ENCODE data around the gene NTS. TPM values are rescaled to one million over a fixed set of nuclear protein-coding genes. Genes with fewer than 3 reads are reported as not detected.

The NTS gene
- total RNA-seq (2021) = 5.1 and 5.7 TPM in 2 replicates
- long read RNA-seq, transcript NTS-201 (4 exons, 1,237 nt) = major isoform, 6 of 7 reads
- long read RNA-seq, partial matches to known transcripts = 0 of 7 reads
- long read RNA-seq, other reads (novel, unspliced or antisense) = 0 of 7 reads

GRCh38 chr12:85874031-85874461, at the start of gene NTS:
Gene NTS (plus strand): TSS chr12:85874295. CDS start chr12:85874404, 109 bp downstream.
- no peaks in the 10 kb centered on the region for H3K27me3 Mint-ChIP-seq (ENCODE audit: low read depth)
- Histone ChIP-seq H2BK12ac (ENCODE audit: insufficient read length, low read depth, low read length) (no peak within 1 kb of the TSS), H2BK120ac (ENCODE audit: low read depth, low read length, poor library complexity, severe bottlenecking) (no peak within 1 kb of the TSS), H2BK20ac (ENCODE audit: low read depth, low read length, poor library complexity, severe bottlenecking) (no peak within 1 kb of the TSS), H3K56ac (ENCODE audit: insufficient read length, low read depth, low read length) (no peak within 1 kb of the TSS), H4K20me1 (ENCODE audit: control insufficient read depth, insufficient read depth, insufficient read length) (no peaks in the 10 kb centered on the region), H3K18ac (ENCODE audit: insufficient read length, low read depth, low read length) (no peak within 1 kb of the TSS), H3K27me3 (ENCODE audit: insufficient read depth, low read length) (no peaks in the 10 kb centered on the region), H2BK5ac (ENCODE audit: insufficient read length, low read length) (no peak within 1 kb of the TSS), H3K23ac (ENCODE audit: insufficient read length, low read depth, low read length) (no peak within 1 kb of the TSS), H3T11ph (ENCODE audit: low read length) (no peak within 1 kb of the TSS), H3K27ac (ENCODE audit: insufficient read length, low read depth, low read length) (no peak within 1 kb of the TSS), H3K4me2 (ENCODE audit: insufficient read depth, insufficient read length, low read length) (peak within 1 kb of the TSS; percentile 41), H3K9ac (ENCODE audit: extremely low read depth, insufficient read length, low read length) (no peak within 1 kb of the TSS), H2AFZ (ENCODE audit: low read length) (peak within 1 kb of the TSS; percentile 2), H3K14ac (ENCODE audit: insufficient read depth, low read length) (no peak within 1 kb of the TSS), H4K91ac (ENCODE audit: insufficient read length, low read depth, low read length) (no peak within 1 kb of the TSS), H4K8ac (replicated peaks; ENCODE audit: insufficient read length, low read depth, low read length) (no peak within 1 kb of the TSS), H3K4me1 (ENCODE audit: insufficient read depth, low read length) (no peaks in the 10 kb centered on the region; the same call in 1 of the 2 replicates), H3K79me2 (ENCODE audit: insufficient read depth, low read length) (no peaks in the 10 kb centered on the region), H3K23me2 (ENCODE audit: insufficient read length, low read depth, low read length, poor library complexity, severe bottlenecking) (no peaks in the 10 kb centered on the region), H3K9me3 (ENCODE audit: control insufficient read depth, low read depth, low read length) (no peaks in the 10 kb centered on the region), H3K4ac (ENCODE audit: low read depth, low read length) (no peak within 1 kb of the TSS), H2BK15ac (ENCODE audit: low read depth, low read length) (no peak within 1 kb of the TSS), H2AK5ac (ENCODE audit: insufficient read length, low read length) (no peak within 1 kb of the TSS), H4K5ac (ENCODE audit: insufficient read length, low read depth, low read length) (no peak within 1 kb of the TSS), H3K79me1 (ENCODE audit: insufficient read depth, low read depth, low read length, poor library complexity, severe bottlenecking) (no peaks in the 10 kb centered on the region)
- no peaks in the 10 kb centered on the region; a peak in 1 of 7 replicates for H3K36me3 Mint-ChIP-seq (ENCODE audit: insufficient read depth in 1 of 3, low read depth in 3 of 3)
- no peaks in the 10 kb centered on the region for H3K9me3 Mint-ChIP-seq
- peak; percentile 45 for DNase-seq
- 0 out of 3 replicates have a peak, but pooled peaks have one; percentile 17 for TF ChIP-seq CTCF (conservative IDR thresholded peaks at IDR 0.05)
- peak within 1 kb of the TSS; percentile 2 to 81 (median 41); a peak in 3 of 7 replicates for H3K27ac Mint-ChIP-seq
- peaks cover 18% of the 10 kb centered on the region in 2 experiments for H3K4me1 Mint-ChIP-seq
- H3K4me3 Mint-ChIP-seq = peak within 1 kb of the TSS; percentile 33 to 57
- no CpG with 5 or more reads among the region's 3 CpGs for WGBS (ENCODE audit: extremely low coverage, insufficient read length, low lambda C conversion rate)
